HFFc6 (cell line): Measurements from ENCODE around the gene FNDC1. TPM values are rescaled to one million over a fixed set of nuclear protein-coding genes. Genes with fewer than 3 reads are reported as not detected.

Experiments used
- DNase-seq: peaks from one replicate; pipeline ENCODE4 v3.0.0-alpha.2; 2018
- H3K27ac Mint-ChIP-seq: 2 replicates; pipeline ENCODE4 v1.8.0; 2020; ENCODE audit warnings: mild to moderate bottlenecking, mixed read lengths
- H3K27me3 Mint-ChIP-seq: 2 replicates; pipeline ENCODE4 v1.8.0; 2021; ENCODE audit warnings: mild to moderate bottlenecking, moderate library complexity, mixed read lengths; ENCODE audit not compliant: insufficient read depth
- H3K36me3 Mint-ChIP-seq: 2 replicates; pipeline ENCODE4 v1.8.0; 2021; ENCODE audit warnings: low read depth, mixed read lengths
- H3K4me1 Mint-ChIP-seq: 2 replicates; pipeline ENCODE4 v1.8.0; 2020; ENCODE audit warnings: low read depth, mixed read lengths
- H3K4me3 Mint-ChIP-seq: 2 replicates; pipeline ENCODE4 v1.8.0; 2020; ENCODE audit warnings: mild to moderate bottlenecking, moderate library complexity, mixed read lengths
- H3K9me3 Mint-ChIP-seq: 2 replicates; pipeline ENCODE4 v1.8.0; 2020; ENCODE audit warnings: mild to moderate bottlenecking, mixed read lengths
- CTCF ChIP-seq: fragments of 200-600 bp; sonication (generic); IDR thresholded peaks from 2 replicates; pipeline ENCODE4 v1.5.0; 2021; ENCODE audit warnings: antibody characterized with exemption, mild to moderate bottlenecking
- total RNA-seq, 6 experiments: library from RNA; stranded (reverse); fragmentation: NEBNext Ultra II Directional; extraction: Animal tissue kit (Norgen Biotek cat#: 25700); gene quantifications; 2 replicates in 1 of 6; 3 replicates in 5 of 6; pipeline ENCODE4 v1.2.3, GENCODE V29; 2021

Gene FNDC1
- total RNA-seq, 6 experiments from 2014 or later: not detected

GRCh38 chr6:159169557-159170332 lies 545 bp downstream of the FNDC1 start:
- no peaks in the 10 kb centered on the region; the same call in 1 of the 2 replicates for H3K9me3 Mint-ChIP-seq
- H3K27me3 Mint-ChIP-seq: peaks cover 53% of the 10 kb centered on the region
- peaks cover 31% of the 10 kb centered on the region for H3K4me1 Mint-ChIP-seq
- peak overlapping the region; percentile 76; the same call in 1 of the 2 replicates for H3K4me3 Mint-ChIP-seq
- DNase-seq: no peak
- TF ChIP-seq CTCF: no peak
- H3K27ac Mint-ChIP-seq: no peak overlapping the region
- H3K36me3 Mint-ChIP-seq: no peaks in the 10 kb centered on the region

GRCh38 chr6:159170333-159170672 lies 1.1 kb downstream of the FNDC1 start:
- Mint-ChIP-seq H3K9me3 (no peaks in the 10 kb centered on the region; the same call in 1 of the 2 replicates), H3K4me1 (peaks cover 31% of the 10 kb centered on the region), H3K27me3 (peaks cover 51% of the 10 kb centered on the region), H3K27ac (no peak overlapping the region), H3K4me3 (peak overlapping the region; percentile 76; the same call in 1 of the 2 replicates), H3K36me3 (no peaks in the 10 kb centered on the region)
- DNase-seq: no peak
- TF ChIP-seq CTCF: no peak

- peaks cover 46% of the 10 kb centered on the region for H3K27me3 Mint-ChIP-seq
- no peak overlapping the region for H3K27ac Mint-ChIP-seq
- no peak for TF ChIP-seq CTCF
- H3K4me3 Mint-ChIP-seq: peak overlapping the region; percentile 76
- peaks cover 31% of the 10 kb centered on the region for H3K4me1 Mint-ChIP-seq
- no peaks in the 10 kb centered on the region; the same call in 1 of the 2 replicates for H3K9me3 Mint-ChIP-seq
- DNase-seq: peak; percentile 59
- H3K36me3 Mint-ChIP-seq: no peaks in the 10 kb centered on the region
These were observed 2.0 kb downstream of the FNDC1 start for GRCh38 chr6:159170999-159171712.

GRCh38 chr6:159172091-159172491 lies 2.9 kb downstream of the FNDC1 start:
- H3K4me1 Mint-ChIP-seq: peaks cover 31% of the 10 kb centered on the region
- no peak for DNase-seq
- H3K4me3 Mint-ChIP-seq: no peak overlapping the region
- no peak overlapping the region for H3K27ac Mint-ChIP-seq
- peaks cover 45% of the 10 kb centered on the region for H3K27me3 Mint-ChIP-seq
- TF ChIP-seq CTCF: no peak
- no peaks in the 10 kb centered on the region; the same call in 1 of the 2 replicates for H3K9me3 Mint-ChIP-seq
- H3K36me3 Mint-ChIP-seq: no peaks in the 10 kb centered on the region

- H3K36me3 Mint-ChIP-seq: no peaks in the 10 kb centered on the region
- H3K27ac Mint-ChIP-seq: no peak overlapping the region
- peaks cover 27% of the 10 kb centered on the region for H3K27me3 Mint-ChIP-seq
- peak; percentile 90 for TF ChIP-seq CTCF
- H3K4me1 Mint-ChIP-seq: peaks cover 24% of the 10 kb centered on the region
- DNase-seq: peak; percentile 59
- no peaks in the 10 kb centered on the region for H3K9me3 Mint-ChIP-seq
- H3K4me3 Mint-ChIP-seq: peak overlapping the region; percentile 41; the same call in 1 of the 2 replicates
These were observed 5.2 kb downstream of the FNDC1 start for GRCh38 chr6:159174263-159174969.
